Measurements from ENCODE around the gene ABCA2.

Gene ABCA2

DNA sequence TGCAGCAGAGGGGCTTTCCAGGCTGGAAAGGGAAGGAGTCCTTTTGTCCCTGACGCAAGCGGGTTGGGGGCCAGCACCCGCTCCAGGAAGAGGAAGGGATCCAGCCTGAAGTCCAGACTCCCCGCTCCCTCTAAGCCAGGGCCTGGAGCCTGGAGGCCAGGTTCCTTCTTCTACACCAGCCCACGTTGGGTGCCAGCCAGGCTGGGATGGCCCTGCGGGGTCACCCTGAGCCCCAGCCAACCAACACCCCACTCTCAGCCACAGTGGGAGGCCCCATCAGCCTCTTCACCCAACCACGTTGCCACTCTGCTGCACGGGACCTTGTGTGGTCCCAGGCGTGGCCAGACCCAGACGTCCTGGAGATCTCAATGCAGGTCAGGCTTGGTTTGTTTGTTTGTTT is 4.8 kb upstream of the ABCA2 start:
- no peaks in the 10 kb centered on the region for H4K20me1 ChIP-seq (ENCODE audit: insufficient read depth, low read length, poor library complexity, severe bottlenecking)
- H3K9me3 ChIP-seq (ENCODE audit: insufficient read depth, low read depth, low read length), result no peaks in the 10 kb centered on the region
- peak overlapping the region; percentile 92 for H3K9ac ChIP-seq (ENCODE audit: low read depth, low read length, poor library complexity, severe bottlenecking)
- H3K79me2 ChIP-seq (ENCODE audit: insufficient read depth, low read length), result no peaks in the 10 kb centered on the region
- no peaks in the 10 kb centered on the region for H3K36me3 ChIP-seq (ENCODE audit: insufficient read depth, low read length)
- H2AFZ ChIP-seq (ENCODE audit: low read length), result no peak overlapping the region
- no peaks in the 10 kb centered on the region for H3K9me2 ChIP-seq (replicated peaks; ENCODE audit: low read depth, low read length)
- H3F3A ChIP-seq (ENCODE audit: low read depth), result peaks cover 12% of the 10 kb centered on the region; the same call in 1 of the 2 replicates
- peak overlapping the region; percentile 81 for H3K4me3 ChIP-seq (ENCODE audit: low read length, poor library complexity, severe bottlenecking)
- peak overlapping the region; percentile 90 for H3K4me2 ChIP-seq (ENCODE audit: low read depth, low read length, poor library complexity, severe bottlenecking)
- no peak for TF ChIP-seq EZH2phosphoT487 (IDR thresholded peaks at IDR 0.05; ENCODE audit: borderline replicate concordance)
- TF ChIP-seq, protein P1, sequence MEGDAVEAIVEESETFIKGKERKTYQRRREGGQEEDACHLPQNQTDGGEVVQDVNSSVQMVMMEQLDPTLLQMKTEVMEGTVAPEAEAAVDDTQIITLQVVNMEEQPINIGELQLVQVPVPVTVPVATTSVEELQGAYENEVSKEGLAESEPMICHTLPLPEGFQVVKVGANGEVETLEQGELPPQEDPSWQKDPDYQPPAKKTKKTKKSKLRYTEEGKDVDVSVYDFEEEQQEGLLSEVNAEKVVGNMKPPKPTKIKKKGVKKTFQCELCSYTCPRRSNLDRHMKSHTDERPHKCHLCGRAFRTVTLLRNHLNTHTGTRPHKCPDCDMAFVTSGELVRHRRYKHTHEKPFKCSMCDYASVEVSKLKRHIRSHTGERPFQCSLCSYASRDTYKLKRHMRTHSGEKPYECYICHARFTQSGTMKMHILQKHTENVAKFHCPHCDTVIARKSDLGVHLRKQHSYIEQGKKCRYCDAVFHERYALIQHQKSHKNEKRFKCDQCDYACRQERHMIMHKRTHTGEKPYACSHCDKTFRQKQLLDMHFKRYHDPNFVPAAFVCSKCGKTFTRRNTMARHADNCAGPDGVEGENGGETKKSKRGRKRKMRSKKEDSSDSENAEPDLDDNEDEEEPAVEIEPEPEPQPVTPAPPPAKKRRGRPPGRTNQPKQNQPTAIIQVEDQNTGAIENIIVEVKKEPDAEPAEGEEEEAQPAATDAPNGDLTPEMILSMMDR (conservative IDR thresholded peaks at IDR 0.05; ENCODE audit: low read length), result no peak
- H3K4me1 ChIP-seq (ENCODE audit: insufficient read depth, low read length, poor library complexity, severe bottlenecking), result peaks cover 48% of the 10 kb centered on the region
- H3K27me3 ChIP-seq (ENCODE audit: insufficient read depth, low read length, poor library complexity, severe bottlenecking), result no peaks in the 10 kb centered on the region

DNA sequence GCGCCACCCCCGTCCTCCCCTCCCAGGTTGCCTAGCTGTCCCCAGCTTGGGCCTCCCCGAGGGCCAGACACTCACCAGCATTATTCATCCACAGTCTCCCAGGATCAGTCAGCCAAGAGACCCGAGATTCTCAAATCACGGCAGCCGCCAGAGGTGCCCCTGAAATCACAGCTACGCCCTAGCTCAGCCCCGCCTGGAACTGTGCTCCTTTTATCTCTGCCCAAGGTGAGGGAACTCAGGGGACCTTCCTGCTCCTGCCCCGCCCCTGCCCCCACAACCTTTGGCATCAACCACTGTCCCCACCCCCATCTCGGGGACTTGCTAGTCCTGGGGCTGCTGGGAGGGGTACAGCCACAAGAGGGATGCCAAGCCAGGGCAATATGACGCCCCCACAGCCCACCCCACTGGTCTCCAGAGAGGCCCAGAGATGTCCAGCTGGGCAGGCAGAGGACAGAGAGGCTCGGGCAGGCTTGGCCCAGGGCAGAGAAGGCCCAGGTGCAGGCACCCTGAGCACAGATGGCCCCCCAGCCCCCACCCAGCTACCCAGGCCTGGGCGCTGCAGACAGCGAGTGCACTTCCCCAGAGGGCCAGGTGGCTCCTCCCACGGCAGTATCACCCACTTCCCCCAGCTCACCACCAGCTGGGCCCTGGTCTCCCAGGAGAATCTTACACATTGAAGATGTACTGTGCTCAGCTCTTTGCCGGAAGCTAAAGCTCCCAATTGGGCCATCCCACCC is 4.0 kb upstream of the ABCA2 start, which contains the start of gene FUT7:
Gene FUT7, minus strand, starts transcription at position 185 of the 737 bp plus-strand sequence. Its CDS starts 97 bp downstream, at position 88.
- no peaks in the 10 kb centered on the region for H3K27me3 ChIP-seq (ENCODE audit: insufficient read depth, low read length, poor library complexity, severe bottlenecking)
- H3K4me2 ChIP-seq (ENCODE audit: low read depth, low read length, poor library complexity, severe bottlenecking), result peak within 1 kb of the TSS; percentile 90

DNA sequence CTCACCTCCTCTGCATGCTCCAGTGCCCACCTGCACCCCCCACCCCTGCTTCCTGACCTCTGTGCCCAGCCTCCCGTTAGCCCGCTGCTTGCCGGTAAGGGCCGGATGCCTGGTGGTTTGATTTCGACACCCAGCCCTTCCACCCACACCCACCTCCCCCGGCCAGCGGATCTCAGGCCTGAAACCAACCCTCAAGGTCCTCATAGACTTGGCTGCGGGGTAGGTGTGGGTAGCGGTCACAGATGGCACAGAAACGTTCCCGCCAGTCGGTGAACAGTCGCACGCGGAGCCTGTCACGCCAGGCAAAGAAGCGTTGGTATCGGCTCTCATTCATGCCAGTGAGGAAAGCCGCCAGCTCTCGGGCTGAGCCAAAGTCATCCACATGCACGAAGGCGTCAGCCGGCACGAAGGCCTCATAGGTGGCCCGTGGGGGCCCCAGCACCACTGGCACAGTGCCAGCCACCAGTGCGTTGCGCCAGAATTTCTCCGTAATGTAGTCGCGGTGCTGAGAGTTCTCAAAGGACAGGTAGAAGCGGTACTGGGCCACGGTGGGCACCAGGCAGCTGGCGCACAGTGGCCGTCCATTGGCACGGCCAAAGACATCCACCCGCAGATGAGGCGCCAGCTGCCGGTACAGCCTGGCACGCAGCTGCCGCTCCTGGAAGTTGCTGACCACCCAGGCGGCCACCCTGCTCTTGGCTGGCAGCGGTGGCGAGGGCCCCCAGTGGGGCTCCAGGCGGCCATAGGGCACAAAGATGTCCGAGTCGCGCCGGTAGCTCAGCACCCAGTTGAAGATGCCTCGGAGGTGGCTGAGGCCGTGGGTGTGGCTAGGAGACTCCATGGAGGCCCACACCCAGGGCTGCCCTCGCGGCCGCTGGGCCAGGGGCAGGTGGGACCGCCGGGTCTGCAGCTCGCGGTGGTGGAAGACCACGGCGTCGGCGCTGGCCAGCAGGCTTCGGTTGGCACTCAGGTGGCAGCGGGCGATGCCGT is 2.8 kb upstream of the ABCA2 start:
- Histone ChIP-seq H3K4me3 (ENCODE audit: low read length, poor library complexity, severe bottlenecking) (peak overlapping the region; percentile 81), H3F3A (ENCODE audit: low read depth) (peaks cover 12% of the 10 kb centered on the region; the same call in 1 of the 2 replicates), H3K79me2 (ENCODE audit: insufficient read depth, low read length) (peaks cover 5% of the 10 kb centered on the region; the same call in 1 of the 2 replicates), H2AFZ (ENCODE audit: low read length) (no peak overlapping the region), H4K20me1 (ENCODE audit: insufficient read depth, low read length, poor library complexity, severe bottlenecking) (peaks cover 5% of the 10 kb centered on the region), H3K9me2 (replicated peaks; ENCODE audit: low read depth, low read length) (no peaks in the 10 kb centered on the region), H3K27me3 (ENCODE audit: insufficient read depth, low read length, poor library complexity, severe bottlenecking) (no peaks in the 10 kb centered on the region), H3K9me3 (ENCODE audit: insufficient read depth, low read depth, low read length) (no peaks in the 10 kb centered on the region), H3K4me1 (ENCODE audit: insufficient read depth, low read length, poor library complexity, severe bottlenecking) (peaks cover 63% of the 10 kb centered on the region), H3K36me3 (ENCODE audit: insufficient read depth, low read length) (no peaks in the 10 kb centered on the region), H3K9ac (ENCODE audit: low read depth, low read length, poor library complexity, severe bottlenecking) (peak overlapping the region; percentile 92), H3K4me2 (ENCODE audit: low read depth, low read length, poor library complexity, severe bottlenecking) (peak overlapping the region; percentile 90)
- no peak for TF ChIP-seq EZH2phosphoT487 (IDR thresholded peaks at IDR 0.05; ENCODE audit: borderline replicate concordance)
- TF ChIP-seq, protein P1 (conservative IDR thresholded peaks at IDR 0.05; ENCODE audit: low read length), result no peak

More for the DNA sequence above, 4.0 kb upstream of the ABCA2 start, which contains the start of gene FUT7:
- no peaks in the 10 kb centered on the region for H3K36me3 ChIP-seq (ENCODE audit: insufficient read depth, low read length)
- H3K9ac ChIP-seq (ENCODE audit: low read depth, low read length, poor library complexity, severe bottlenecking), result peak within 1 kb of the TSS; percentile 92
- H3K9me2 ChIP-seq (replicated peaks; ENCODE audit: low read depth, low read length), result no peaks in the 10 kb centered on the region
- peak within 1 kb of the TSS; percentile 81 for H3K4me3 ChIP-seq (ENCODE audit: low read length, poor library complexity, severe bottlenecking)
- peaks cover 54% of the 10 kb centered on the region for H3K4me1 ChIP-seq (ENCODE audit: insufficient read depth, low read length, poor library complexity, severe bottlenecking)
- H3F3A ChIP-seq (ENCODE audit: low read depth), result peaks cover 12% of the 10 kb centered on the region; the same call in 1 of the 2 replicates
- peaks cover 4% of the 10 kb centered on the region; the same call in 1 of the 2 replicates for H3K79me2 ChIP-seq (ENCODE audit: insufficient read depth, low read length)
- H3K9me3 ChIP-seq (ENCODE audit: insufficient read depth, low read depth, low read length), result no peaks in the 10 kb centered on the region
- no peak for TF ChIP-seq EZH2phosphoT487 (IDR thresholded peaks at IDR 0.05; ENCODE audit: borderline replicate concordance)
- TF ChIP-seq, protein P1 (conservative IDR thresholded peaks at IDR 0.05; ENCODE audit: low read length), result no peak
- H2AFZ ChIP-seq (ENCODE audit: low read length), result no peak within 1 kb of the TSS
- peaks cover 2% of the 10 kb centered on the region for H4K20me1 ChIP-seq (ENCODE audit: insufficient read depth, low read length, poor library complexity, severe bottlenecking)
